Colonic mucosa (tissue), 4 donors: ENCODE measurements around the gene GALNT1. TPM values are rescaled to one million over a fixed set of nuclear protein-coding genes. Genes with fewer than 3 reads are reported as not detected.

Experiments used
- DNase-seq: peaks from one replicate; pipeline ENCODE4 v3.0.0-alpha.2; 2020
- H3K27ac ChIP-seq: fragments of 200-600 bp; one replicate; pipeline ENCODE4 v1.8.0; 2021
- H3K27me3 ChIP-seq: fragments of 200-600 bp; one replicate; pipeline ENCODE4 v1.8.0; 2021
- H3K36me3 ChIP-seq: fragments of 200-600 bp; one replicate; pipeline ENCODE4 v1.8.0; 2021
- H3K4me1 ChIP-seq: fragments of 200-600 bp; one replicate; pipeline ENCODE4 v1.8.0; 2021; ENCODE audit warnings: mild to moderate bottlenecking
- H3K4me3 ChIP-seq: fragments of 200-600 bp; one replicate; pipeline ENCODE4 v1.8.0; 2021
- H3K9ac ChIP-seq, 2 donors: one replicate each; pipeline ENCODE4 v1.7.0; 2013; ENCODE audit warnings: control low read depth in 2 of 2, low read depth in 2 of 2, low read length in 2 of 2
- H3K9me3 ChIP-seq: fragments of 200-600 bp; one replicate; pipeline ENCODE4 v1.8.0; 2021
- CTCF ChIP-seq: fragments of 200-600 bp; IDR thresholded peaks from one replicate; pipeline ENCODE4 v1.8.0; 2022; ENCODE audit warnings: antibody characterized with exemption, mild to moderate bottlenecking
- intact Hi-C: fragments of 100-400 bp; cut with DNase I; formaldehyde crosslinking; loops from one replicate; pipeline ENCODE4 v1.14.1; 2022
- total RNA-seq, 2 donors: library from RNA; stranded (reverse); fragmentation: NEBNext Ultra II Directional in 1 of 2; extraction: Animal tissue kit (Norgen Biotek cat#: 25700) in 1 of 2; gene quantifications; one replicate each; pipeline ENCODE4 v1.2.1, GENCODE V29; 2021
- donor health status: healthy.
- donor health status: DM: no; HTN: no; CAD: no.
- donor health status: DM: no; HTN: no; CAD: no.

GALNT1 gene
- total RNA-seq, 2 donors from 2014 or later: 108 to 140 TPM

- Histone ChIP-seq H3K27me3 (no peaks in the 10 kb centered on the region), H3K27ac (no peak overlapping the region), H3K9ac (no peak overlapping the region), H3K4me1 (peaks cover 7% of the 10 kb centered on the region), H3K36me3 (no peaks in the 10 kb centered on the region), H3K9me3 (no peaks in the 10 kb centered on the region), H3K4me3 (no peak overlapping the region)
- no peak for DNase-seq
- intact Hi-C loops: no loop called here
- no peak for TF ChIP-seq CTCF
Measured at GRCh38 chr18:35584735-35585134, 3.2 kb downstream of the GALNT1 start.

- H3K27me3 ChIP-seq: no peaks in the 10 kb centered on the region
- no peak overlapping the region for H3K9ac ChIP-seq
- H3K9me3 ChIP-seq: no peaks in the 10 kb centered on the region
- no peak for DNase-seq
- H3K4me1 ChIP-seq: peaks cover 7% of the 10 kb centered on the region
- H3K36me3 ChIP-seq: no peaks in the 10 kb centered on the region
- TF ChIP-seq CTCF: no peak
- H3K4me3 ChIP-seq: no peak overlapping the region
- no peak overlapping the region for H3K27ac ChIP-seq
- intact Hi-C loops: no loop called here
Measured at GRCh38 chr18:35585608-35586007, 4.1 kb downstream of the GALNT1 start.

- Histone ChIP-seq H3K9ac (no peak overlapping the region), H3K27me3 (no peaks in the 10 kb centered on the region), H3K4me1 (peaks cover under 1% of the 10 kb centered on the region), H3K27ac (no peak overlapping the region), H3K4me3 (no peak overlapping the region), H3K36me3 (no peaks in the 10 kb centered on the region), H3K9me3 (no peaks in the 10 kb centered on the region)
- no peak for DNase-seq
- no peak for TF ChIP-seq CTCF
- intact Hi-C loops: no loop called here
Measured at GRCh38 chr18:35588122-35588521, 6.6 kb downstream of the GALNT1 start.

- H3K9ac ChIP-seq: no peak overlapping the region
- no peak overlapping the region for H3K4me3 ChIP-seq
- no peak overlapping the region for H3K27ac ChIP-seq
- H3K27me3 ChIP-seq: no peaks in the 10 kb centered on the region
- intact Hi-C loops: no loop called here
- no peak for DNase-seq
- H3K4me1 ChIP-seq: no peaks in the 10 kb centered on the region
- H3K9me3 ChIP-seq: no peaks in the 10 kb centered on the region
- TF ChIP-seq CTCF: no peak
- H3K36me3 ChIP-seq: no peaks in the 10 kb centered on the region
Measured at GRCh38 chr18:35588995-35589394, 7.5 kb downstream of the GALNT1 start.

- Histone ChIP-seq H3K4me1 (no peaks in the 10 kb centered on the region), H3K4me3 (no peak overlapping the region), H3K27me3 (no peaks in the 10 kb centered on the region), H3K9ac (no peak overlapping the region), H3K36me3 (no peaks in the 10 kb centered on the region), H3K9me3 (no peaks in the 10 kb centered on the region), H3K27ac (no peak overlapping the region)
- no peak for TF ChIP-seq CTCF
- DNase-seq: no peak
- intact Hi-C loops: no loop called here
Measured at GRCh38 chr18:35589546-35589945, 8.0 kb downstream of the GALNT1 start.

GRCh38 chr18:35590935-35591334, 9.4 kb downstream of the GALNT1 start:
- no peaks in the 10 kb centered on the region for H3K4me1 ChIP-seq
- no peaks in the 10 kb centered on the region for H3K9me3 ChIP-seq
- no peak overlapping the region for H3K9ac ChIP-seq
- no peaks in the 10 kb centered on the region for H3K36me3 ChIP-seq
- no peak overlapping the region for H3K27ac ChIP-seq
- TF ChIP-seq CTCF: no peak
- intact Hi-C loops: no loop called here
- DNase-seq: no peak
- H3K4me3 ChIP-seq: no peak overlapping the region
- no peaks in the 10 kb centered on the region for H3K27me3 ChIP-seq
